PFSK-1 (cell line): ENCODE measurements around the gene ERBB2.

Experiments
- POLR2AphosphoS5 ChIP-seq: IDR thresholded peaks from 2 replicates; pipeline ENCODE4 v1.6.1; 2012; ENCODE audit warnings: low read depth, mild to moderate bottlenecking, control low read depth, low read length, moderate library complexity
- REST ChIP-seq, 2 experiments: IDR thresholded peaks; 2 replicates each; pipeline versions ENCODE4 v1.6.1 to v1.8.0; 2011 to 2012; ENCODE audit warnings: low read depth in 2 of 2, low read length in 2 of 2, control low read depth in 1 of 2, inconsistent platforms in 1 of 2, mild to moderate bottlenecking in 1 of 2, moderate library complexity in 1 of 2; ENCODE audit not compliant: insufficient read depth in 1 of 2
- SIN3A ChIP-seq: IDR thresholded peaks from 2 replicates; pipeline ENCODE4 v1.6.1; 2012; ENCODE audit warnings: mild to moderate bottlenecking, low read length, moderate library complexity, borderline replicate concordance; ENCODE audit not compliant: insufficient read depth
- TAF1 ChIP-seq: IDR thresholded peaks from 2 replicates; pipeline ENCODE4 v1.6.1; 2012; ENCODE audit warnings: low read length, control low read depth, borderline replicate concordance; ENCODE audit not compliant: insufficient read depth

DNA sequence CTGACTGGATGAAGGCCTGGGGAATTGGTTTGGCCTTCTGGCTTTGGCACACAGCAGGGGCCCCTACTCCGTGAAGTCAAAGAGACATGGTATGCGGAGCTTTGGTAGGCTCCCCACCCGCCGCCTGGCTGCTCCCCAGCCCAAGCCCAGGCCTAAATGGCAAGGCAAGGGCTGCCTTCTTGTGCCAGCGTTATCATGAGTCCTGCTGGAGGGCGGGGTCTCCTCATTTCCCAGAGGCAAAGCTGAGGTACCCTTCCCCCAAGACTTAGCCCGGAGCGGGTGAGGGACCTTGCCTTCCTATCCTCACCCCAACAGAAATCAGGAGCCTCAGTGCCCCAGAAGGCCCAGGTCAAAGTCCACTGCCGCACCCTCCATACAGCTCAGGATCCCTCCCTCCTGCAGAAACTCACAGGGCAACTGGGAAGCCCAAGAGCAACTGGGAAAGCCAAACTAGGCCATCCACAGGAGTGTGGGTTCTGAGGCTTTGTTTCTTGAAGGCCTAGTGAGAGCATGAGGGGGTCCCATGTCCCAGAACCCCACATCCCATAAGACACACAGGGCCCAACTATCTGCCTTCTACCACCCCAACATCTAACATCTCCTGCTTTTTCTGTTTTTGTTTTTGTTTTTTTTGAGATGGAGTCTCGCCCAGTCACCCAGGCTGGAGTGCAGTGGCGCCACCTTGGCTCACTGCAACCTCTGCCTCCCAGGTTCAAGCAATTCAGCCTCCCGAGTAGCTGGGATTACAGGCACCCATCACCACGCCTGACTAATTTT, 21.3 kb upstream of the ERBB2 start:
- no peak for TF ChIP-seq POLR2AphosphoS5
- no peak for TF ChIP-seq REST (IDR thresholded peaks at IDR 0.05; ENCODE audit: insufficient read depth in 1 of 2, low read depth in 2 of 2, low read length in 2 of 2)
- TF ChIP-seq TAF1: no peak
- TF ChIP-seq SIN3A: no peak
